Fibroblast of lung (primary cell): ENCODE results near the gene DNAL4. TPM values are rescaled to one million over a fixed set of nuclear protein-coding genes. Genes with fewer than 3 reads are reported as not detected.

Experiments used
- DNase-seq, 2 donors: peaks; one replicate each; pipeline versions ENCODE4 v3.0.0 to v3.0.0-alpha.2; 2010; ENCODE audit warnings: low read depth in 2 of 2
- H2AFZ ChIP-seq: 2 replicates; pipeline ENCODE4 v1.5.1; 2012; ENCODE audit warnings: low read length, control low read depth, inconsistent platforms
- H3K27ac ChIP-seq: 2 replicates; pipeline ENCODE4 v1.5.1; 2011; ENCODE audit warnings: low read length, control low read depth; ENCODE audit not compliant: insufficient read depth
- H3K27me3 ChIP-seq: 2 replicates; pipeline ENCODE4 v1.5.1; 2011; ENCODE audit warnings: mild to moderate bottlenecking, low read length; ENCODE audit not compliant: control insufficient read depth, insufficient read depth
- H3K36me3 ChIP-seq: 2 replicates; pipeline ENCODE4 v1.5.1; 2011; ENCODE audit warnings: low read length; ENCODE audit not compliant: control insufficient read depth, insufficient read depth
- H3K4me1 ChIP-seq: 2 replicates; pipeline ENCODE4 v1.5.1; 2011; ENCODE audit warnings: low read length; ENCODE audit not compliant: control insufficient read depth, insufficient read depth; ENCODE audit errors: extremely low read depth
- H3K4me2 ChIP-seq: 2 replicates; pipeline ENCODE4 v1.5.1; 2011; ENCODE audit warnings: low read length, control low read depth; ENCODE audit not compliant: insufficient read depth; ENCODE audit errors: extremely low read depth
- H3K4me3 ChIP-seq, 4 experiments: fragments of 200-600 bp in 1 of 4; sonication (generic) in 1 of 4; replicated peaks in 1 of 4; 2 replicates each; pipeline ENCODE4 v1.5.1; 2011 to 2016; ENCODE audit warnings: low read length in 4 of 4, low read depth in 3 of 4, mild to moderate bottlenecking in 3 of 4, control low read depth in 2 of 4, inconsistent platforms in 1 of 4, mixed read lengths in 1 of 4; ENCODE audit not compliant: insufficient read depth in 1 of 4; ENCODE audit errors: control extremely low read depth in 1 of 4
- H3K79me2 ChIP-seq: 2 replicates; pipeline ENCODE4 v1.5.1; 2012; ENCODE audit warnings: mild to moderate bottlenecking, low read length, inconsistent platforms; ENCODE audit not compliant: control insufficient read depth, insufficient read depth
- H3K9ac ChIP-seq: 2 replicates; pipeline ENCODE4 v1.5.1; 2011; ENCODE audit warnings: mild to moderate bottlenecking, low read length, control low read depth; ENCODE audit not compliant: insufficient read depth
- H3K9me3 ChIP-seq: 2 replicates; pipeline ENCODE4 v1.5.1; 2012; ENCODE audit warnings: low read depth, low read length; ENCODE audit not compliant: control insufficient read depth, insufficient read depth
- H4K20me1 ChIP-seq: 2 replicates; pipeline ENCODE4 v1.5.1; 2011; ENCODE audit warnings: low read length; ENCODE audit not compliant: control insufficient read depth, insufficient read depth; ENCODE audit errors: extremely low read depth
- EZH2 ChIP-seq: IDR thresholded peaks from 2 replicates; pipeline ENCODE4 v1.5.1; 2012; ENCODE audit warnings: low read length, control low read depth, mild to moderate bottlenecking; ENCODE audit errors: missing control alignments
- polyA plus RNA-seq, 2 donors: library from polyadenylated mRNA; depleted of rRNA in 1 of 2; stranded (reverse) in 1 of 2; unstranded in 1 of 2; fragments of >200 nt; gene quantifications; 2 replicates each; pipeline ENCODE4 v1.2.1, GENCODE V29; 2011 to 2012; ENCODE audit warnings: missing spikeins in 1 of 2
- total RNA-seq: library from RNA; depleted of rRNA; stranded (reverse); fragments of >200 nt; gene quantifications from 2 replicates; pipeline ENCODE4 v1.2.1, GENCODE V29; 2014
- TF ChIP-seq, protein P1 (sequence below), 2 donors: IDR thresholded peaks in 1 of 2; conservative IDR thresholded peaks in 1 of 2; 1 replicate in 1 of 2; 2 replicates in 1 of 2; pipeline ENCODE4 v1.5.1; 2011 to 2012; ENCODE audit warnings: low read length in 2 of 2, control low read depth in 1 of 2, inconsistent platforms in 1 of 2, low read depth in 1 of 2, mild to moderate bottlenecking in 1 of 2

The DNAL4 gene
- total and polyA plus RNA-seq, 2 donors (not counting 1 experiment from before 2014, with no cell fraction given): 13.3 to 25.1 TPM

DNA sequence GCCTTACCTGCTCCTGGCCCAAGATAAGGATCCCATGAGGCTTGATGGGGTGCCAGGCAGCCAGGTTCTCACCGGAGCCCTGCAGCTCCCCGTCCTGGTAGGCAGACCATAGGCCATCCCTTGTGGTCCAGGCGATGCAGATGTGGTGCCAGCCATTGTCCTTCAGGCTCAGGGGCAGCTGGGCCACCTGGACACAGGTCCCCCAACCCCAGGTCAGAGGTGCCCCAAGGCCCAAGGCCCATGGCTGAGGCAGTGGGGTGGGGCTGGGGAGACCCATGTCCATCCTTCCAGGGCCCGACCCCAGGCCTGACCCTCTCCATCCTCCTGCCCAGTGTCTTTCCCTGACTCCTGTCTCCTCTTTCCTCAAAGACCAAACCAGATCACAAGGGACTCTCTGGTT, 29.1 kb upstream of the DNAL4 start:
- Histone ChIP-seq H4K20me1 (peaks cover 1% of the 10 kb centered on the region), H3K4me1 (no peaks in the 10 kb centered on the region), H3K79me2 (no peaks in the 10 kb centered on the region), H3K4me2 (no peak overlapping the region), H3K9me3 (no peaks in the 10 kb centered on the region), H3K36me3 (no peaks in the 10 kb centered on the region), H3K4me3 (no peak overlapping the region), H3K27me3 (peaks cover 3% of the 10 kb centered on the region), H3K9ac (no peak overlapping the region), H2AFZ (no peak overlapping the region), H3K27ac (no peak overlapping the region)
- DNase-seq: no peak
- TF ChIP-seq EZH2: no peak
- TF ChIP-seq, protein P1, sequence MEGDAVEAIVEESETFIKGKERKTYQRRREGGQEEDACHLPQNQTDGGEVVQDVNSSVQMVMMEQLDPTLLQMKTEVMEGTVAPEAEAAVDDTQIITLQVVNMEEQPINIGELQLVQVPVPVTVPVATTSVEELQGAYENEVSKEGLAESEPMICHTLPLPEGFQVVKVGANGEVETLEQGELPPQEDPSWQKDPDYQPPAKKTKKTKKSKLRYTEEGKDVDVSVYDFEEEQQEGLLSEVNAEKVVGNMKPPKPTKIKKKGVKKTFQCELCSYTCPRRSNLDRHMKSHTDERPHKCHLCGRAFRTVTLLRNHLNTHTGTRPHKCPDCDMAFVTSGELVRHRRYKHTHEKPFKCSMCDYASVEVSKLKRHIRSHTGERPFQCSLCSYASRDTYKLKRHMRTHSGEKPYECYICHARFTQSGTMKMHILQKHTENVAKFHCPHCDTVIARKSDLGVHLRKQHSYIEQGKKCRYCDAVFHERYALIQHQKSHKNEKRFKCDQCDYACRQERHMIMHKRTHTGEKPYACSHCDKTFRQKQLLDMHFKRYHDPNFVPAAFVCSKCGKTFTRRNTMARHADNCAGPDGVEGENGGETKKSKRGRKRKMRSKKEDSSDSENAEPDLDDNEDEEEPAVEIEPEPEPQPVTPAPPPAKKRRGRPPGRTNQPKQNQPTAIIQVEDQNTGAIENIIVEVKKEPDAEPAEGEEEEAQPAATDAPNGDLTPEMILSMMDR (conservative IDR thresholded peaks at IDR 0.05 in 1 of 2, IDR thresholded peaks at IDR 0.05 in 1 of 2; ENCODE audit: low read depth in 1 of 2, low read length in 2 of 2): no peak

DNA sequence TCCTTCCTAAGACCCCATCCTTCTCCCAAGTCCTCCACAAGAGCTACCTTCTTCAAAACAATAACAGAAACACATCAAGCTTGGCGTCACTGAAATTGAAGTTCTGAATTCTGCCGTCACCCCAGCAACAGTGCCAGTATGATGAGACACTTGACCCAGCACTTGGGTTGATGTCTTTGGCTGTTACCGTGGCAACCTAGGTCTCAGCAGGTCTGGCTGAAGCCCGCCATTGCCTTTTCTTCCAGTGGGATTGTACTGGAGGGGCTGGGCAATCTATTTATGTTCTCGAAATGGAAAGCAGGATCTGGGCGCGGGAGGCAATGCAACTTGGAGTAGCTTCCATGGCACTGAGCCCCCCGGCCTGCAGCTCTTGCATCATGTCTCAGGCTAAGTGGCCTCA, 26.1 kb upstream of the DNAL4 start:
- no peak for TF ChIP-seq EZH2
- TF ChIP-seq, protein P1 (conservative IDR thresholded peaks at IDR 0.05 in 1 of 2, IDR thresholded peaks at IDR 0.05 in 1 of 2; ENCODE audit: low read depth in 1 of 2, low read length in 2 of 2): no peak
- no peak overlapping the region for H3K4me2 ChIP-seq
- no peaks in the 10 kb centered on the region for H3K79me2 ChIP-seq
- H3K9me3 ChIP-seq: no peaks in the 10 kb centered on the region
- H3K27me3 ChIP-seq: peaks cover 12% of the 10 kb centered on the region
- no peak overlapping the region for H3K27ac ChIP-seq
- H3K9ac ChIP-seq: no peak overlapping the region
- no peaks in the 10 kb centered on the region for H3K36me3 ChIP-seq
- no peak for DNase-seq
- no peak overlapping the region for H2AFZ ChIP-seq
- H3K4me3 ChIP-seq: no peak overlapping the region
- no peaks in the 10 kb centered on the region for H3K4me1 ChIP-seq
- H4K20me1 ChIP-seq: peaks cover 1% of the 10 kb centered on the region

DNA sequence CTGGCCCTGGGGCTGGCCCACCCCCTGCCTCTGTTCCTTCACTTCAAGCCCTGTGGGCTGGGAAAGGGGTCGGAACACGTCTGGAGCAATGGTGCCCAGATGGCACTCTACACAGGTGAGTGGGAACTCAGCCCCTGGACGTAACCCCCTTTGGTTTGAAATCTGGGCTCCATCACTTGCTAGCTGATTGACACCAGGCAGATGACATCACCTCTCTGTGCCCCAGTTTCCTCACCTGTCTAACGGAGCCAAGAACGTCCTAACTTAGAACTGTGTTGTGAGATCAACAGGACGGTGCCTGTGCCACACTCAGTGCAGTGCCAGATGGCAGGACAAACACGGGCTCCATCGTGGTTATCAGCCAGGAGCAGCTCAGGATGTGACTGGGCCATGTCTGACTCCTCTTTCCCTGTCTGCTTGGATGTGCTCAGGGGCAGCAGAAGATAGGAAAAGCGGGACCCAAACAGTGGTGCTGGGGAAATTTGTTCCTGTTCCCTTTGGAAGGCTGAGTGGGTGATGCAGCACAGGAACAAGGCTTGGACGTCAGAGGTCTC, 25.5 kb upstream of the DNAL4 start:
- Histone ChIP-seq H2AFZ (no peak overlapping the region), H3K36me3 (no peaks in the 10 kb centered on the region), H3K27me3 (peaks cover 12% of the 10 kb centered on the region), H3K4me3 (no peak overlapping the region), H3K9me3 (no peaks in the 10 kb centered on the region), H3K9ac (no peak overlapping the region), H3K4me1 (no peaks in the 10 kb centered on the region), H4K20me1 (peaks cover 1% of the 10 kb centered on the region), H3K27ac (no peak overlapping the region), H3K79me2 (no peaks in the 10 kb centered on the region), H3K4me2 (no peak overlapping the region)
- no peak for DNase-seq
- TF ChIP-seq EZH2: no peak
- TF ChIP-seq, protein P1 (conservative IDR thresholded peaks at IDR 0.05 in 1 of 2, IDR thresholded peaks at IDR 0.05 in 1 of 2; ENCODE audit: low read depth in 1 of 2, low read length in 2 of 2): no peak
